Astrocyte of the hippocampus (primary cell): ENCODE results near the gene TMEM150A.
A peak's percentile ranks its signal among the peaks of the same experiment; 100 is the strongest.
"Not testable (repeated sequence)": the region's sequence is repeated elsewhere in the genome, so short reads cannot be mapped to it uniquely, and the experiment has no call there.

Experiments used
- DNase-seq: peaks from one replicate; pipeline ENCODE4 v3.0.0; 2011; ENCODE audit warnings: low read depth, low spot score

The TMEM150A gene

GRCh38 chr2:85611705-85612587 is 9.4 kb upstream of the TMEM150A start, which contains the start of gene C2orf68:
TSS of gene C2orf68 (minus strand) at chr2:85612066. CDS start at chr2:85611984, 82 bp downstream.
- peak; percentile 94 for DNase-seq

GRCh38 chr2:85611217-85611704 is 8.8 kb upstream of the TMEM150A start:
- no peak for DNase-seq

- DNase-seq: no peak
Measured at GRCh38 chr2:85607268-85608215, 5.0 kb upstream of the TMEM150A start.

DNA sequence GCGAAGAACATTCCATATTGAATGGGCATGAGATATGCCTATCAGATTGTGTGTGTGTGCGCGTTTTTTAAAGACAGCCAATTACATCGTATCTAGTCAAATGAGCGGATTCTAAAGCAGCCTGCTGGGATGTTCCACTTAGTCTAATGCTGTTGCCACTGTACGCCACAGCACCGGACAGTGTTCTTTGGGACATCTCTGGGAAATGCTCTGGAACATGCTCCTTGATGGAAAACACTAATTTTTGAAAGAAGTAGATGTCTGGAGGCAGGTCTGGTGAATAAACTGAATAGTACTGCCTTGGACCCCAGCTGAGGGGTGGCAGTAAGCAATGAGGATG is 3.6 kb upstream of the TMEM150A start:
- no peak for DNase-seq

DNA sequence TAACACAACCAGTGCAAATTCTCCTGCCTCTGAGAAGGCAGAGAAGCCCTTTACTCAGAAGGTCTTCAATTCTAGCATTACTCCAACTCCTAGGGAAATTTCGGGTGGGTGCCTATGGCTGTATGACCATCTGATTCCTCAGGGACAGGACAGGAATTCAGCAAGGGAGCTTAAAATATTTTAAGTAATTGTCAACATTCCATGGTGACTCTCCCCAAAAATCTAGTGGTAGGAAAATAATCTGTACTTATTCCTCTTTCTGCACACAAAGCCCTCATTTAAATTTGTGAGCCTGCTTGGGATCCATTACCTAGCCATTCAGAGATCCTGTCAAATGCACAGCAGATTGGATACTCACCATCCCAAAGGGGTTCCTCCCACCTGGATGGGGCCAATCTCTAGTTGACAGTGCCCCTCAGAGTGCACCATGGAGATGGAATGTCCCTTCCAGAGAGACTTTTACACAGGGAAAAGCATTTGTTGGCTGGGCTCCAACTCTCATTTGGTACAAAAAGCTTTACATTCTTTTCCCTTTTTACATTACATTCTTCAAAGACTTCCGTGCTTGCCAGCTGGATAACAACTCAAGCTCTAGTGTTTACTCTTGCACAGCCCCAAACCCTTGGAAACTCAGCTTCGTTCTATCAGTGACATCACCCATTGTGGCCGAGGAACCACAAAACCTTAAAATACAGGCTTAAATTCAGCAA is 3.1 kb upstream of the TMEM150A start:
- DNase-seq: peak; percentile 97

DNA sequence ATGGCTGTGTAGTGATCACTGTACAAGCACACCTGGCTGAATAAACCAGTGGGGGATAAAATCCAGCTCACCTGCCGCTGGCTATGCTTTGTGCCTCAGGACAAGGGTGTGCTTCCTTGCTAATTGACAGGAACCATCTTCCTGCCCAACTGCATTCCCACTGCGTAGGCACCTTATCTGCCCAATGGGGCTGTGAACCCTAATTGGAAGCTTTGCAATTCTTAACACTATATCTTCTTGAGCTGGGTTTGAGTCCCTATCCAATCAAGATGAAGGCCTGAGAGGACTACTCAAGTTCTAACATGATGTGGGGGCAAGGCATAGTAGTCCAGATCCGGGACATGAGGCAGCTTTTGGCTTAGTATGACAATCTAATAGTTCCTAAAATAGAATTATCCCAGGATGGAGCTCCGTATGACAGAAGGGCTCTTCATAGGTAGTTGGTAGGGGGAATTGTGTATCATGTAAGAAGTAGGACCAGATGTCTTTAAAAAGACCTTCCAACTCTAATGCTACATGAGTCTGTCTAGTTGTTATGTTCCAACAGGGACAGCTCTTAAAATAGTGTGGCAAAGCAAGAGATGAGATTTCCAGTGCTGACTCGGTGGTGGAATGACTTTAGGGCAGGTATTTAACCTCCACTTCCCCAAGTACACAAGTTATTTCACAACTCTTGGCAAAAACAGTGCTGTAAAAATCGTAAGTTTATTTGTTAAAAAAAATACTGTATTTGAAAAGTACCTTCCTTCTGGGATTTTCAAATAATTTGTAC is 2.3 kb upstream of the TMEM150A start:
- DNase-seq: no peak

GRCh38 chr2:85604133-85604444 is 1.6 kb upstream of the TMEM150A start:
- DNase-seq: not testable (repeated sequence)

DNA sequence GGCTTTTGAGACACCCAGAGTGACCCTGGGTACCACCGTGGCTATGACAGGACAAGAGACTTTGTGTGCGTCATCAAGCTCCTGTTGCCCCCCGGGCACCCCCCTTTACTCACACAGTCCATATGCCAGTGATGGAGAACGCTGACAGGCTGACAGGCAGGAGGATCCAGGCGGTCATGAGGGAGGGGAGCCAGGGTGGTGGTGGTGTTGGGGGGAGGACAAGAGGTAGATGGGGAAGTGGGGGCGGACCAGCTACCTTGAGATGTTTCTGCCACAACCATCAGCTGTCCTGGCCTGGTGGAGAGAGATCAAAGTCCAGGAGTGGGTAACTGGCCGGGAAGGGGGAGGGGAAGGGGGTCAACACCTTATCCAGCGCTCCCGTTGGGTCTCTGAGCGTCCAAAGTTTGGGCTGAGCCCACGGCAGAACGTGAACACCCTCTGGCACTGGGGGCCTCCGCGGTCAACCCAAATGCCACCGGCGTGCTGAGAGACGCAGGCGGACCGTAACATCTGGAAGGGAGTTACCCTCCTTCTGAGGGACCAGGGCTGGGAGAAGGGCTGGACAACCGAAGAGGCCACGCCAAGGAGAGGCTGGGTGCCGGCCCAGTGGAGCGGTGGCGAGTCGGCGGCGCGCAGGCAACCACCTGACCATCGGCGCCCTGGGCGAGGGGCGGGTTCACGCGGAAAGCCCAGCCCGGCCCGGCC is 575 bp downstream of the TMEM150A start:
- DNase-seq: peak; percentile 77

DNA sequence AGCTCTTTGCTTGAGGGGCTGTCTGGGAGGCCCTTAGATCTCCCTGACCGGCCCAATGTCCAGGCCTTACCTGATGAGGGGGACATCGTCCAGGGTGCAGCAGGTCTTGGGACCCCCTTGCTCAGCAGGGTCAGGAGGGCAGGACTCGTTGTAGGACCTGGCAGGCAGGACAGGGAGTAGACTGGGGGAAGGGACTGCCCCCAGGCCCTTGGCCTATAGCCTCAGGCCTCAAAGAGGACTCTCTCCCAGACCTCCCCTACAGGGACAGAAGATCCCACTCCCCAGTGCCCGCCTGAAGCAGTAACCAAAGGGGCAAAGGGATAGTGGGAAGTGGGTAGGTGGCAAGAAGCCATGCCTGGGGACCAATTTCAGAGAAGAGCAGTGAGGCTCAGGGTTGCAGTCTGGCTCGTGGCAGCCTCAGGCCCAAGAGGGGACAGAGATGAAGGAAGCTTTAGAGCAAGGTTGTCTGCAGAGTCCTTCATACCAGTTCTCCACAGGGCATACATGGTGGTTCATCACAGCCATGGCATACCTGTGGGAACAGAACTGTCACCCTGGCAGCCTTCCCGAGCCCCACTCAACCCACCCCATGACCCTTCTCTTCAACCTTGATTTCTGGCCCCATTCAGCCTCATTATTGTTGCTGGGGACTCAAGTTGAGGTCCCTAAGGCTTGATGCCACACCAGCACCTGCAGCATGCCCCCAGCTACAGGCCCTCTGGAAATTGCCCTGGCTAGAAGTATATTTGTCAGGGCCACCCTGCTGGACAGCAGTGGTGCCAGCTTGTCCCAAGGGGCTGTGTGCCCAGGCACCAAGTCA is 1.3 kb downstream of the TMEM150A start:
- no peak for DNase-seq

GRCh38 chr2:85600235-85600575 is 2.3 kb downstream of the TMEM150A start:
- DNase-seq: no peak

DNA sequence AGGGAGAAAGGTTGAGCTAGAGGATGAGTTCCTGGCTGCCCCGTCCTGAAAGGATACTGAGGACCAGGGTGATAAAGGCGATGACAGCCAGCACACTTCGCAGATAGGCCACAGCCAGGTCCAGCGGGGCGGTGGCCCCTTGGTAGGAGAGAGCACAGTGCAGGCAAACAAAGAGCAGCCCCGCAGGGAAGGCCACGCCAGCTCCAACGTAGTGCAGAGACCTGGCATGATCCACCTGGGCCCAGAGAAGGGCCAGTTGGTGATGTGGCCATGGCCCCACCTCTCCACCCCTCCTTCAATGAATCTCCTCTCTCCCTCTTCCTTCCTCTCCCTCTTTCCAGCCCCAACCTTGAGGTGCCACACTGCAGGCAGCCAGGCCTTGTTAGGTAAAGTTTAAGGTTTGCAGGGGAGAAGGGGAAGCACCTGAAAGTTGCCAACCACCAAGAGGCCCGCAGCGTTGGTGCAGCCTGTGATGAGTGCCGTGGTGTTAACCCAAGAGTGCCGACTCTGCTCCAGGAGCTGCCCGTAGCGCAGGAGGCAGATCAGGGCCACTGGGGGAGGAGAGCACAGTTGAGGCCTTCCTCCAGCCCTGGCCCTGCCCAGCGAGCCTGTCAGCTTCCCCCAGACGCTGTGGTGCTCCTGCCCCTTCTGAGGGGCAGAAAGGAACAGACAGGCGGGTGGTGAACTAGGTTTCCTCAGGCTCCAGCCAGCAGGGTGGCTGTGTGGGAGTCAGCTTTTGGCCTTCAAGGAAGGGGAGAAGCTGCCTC is 2.8 kb downstream of the TMEM150A start:
- no peak for DNase-seq

DNA sequence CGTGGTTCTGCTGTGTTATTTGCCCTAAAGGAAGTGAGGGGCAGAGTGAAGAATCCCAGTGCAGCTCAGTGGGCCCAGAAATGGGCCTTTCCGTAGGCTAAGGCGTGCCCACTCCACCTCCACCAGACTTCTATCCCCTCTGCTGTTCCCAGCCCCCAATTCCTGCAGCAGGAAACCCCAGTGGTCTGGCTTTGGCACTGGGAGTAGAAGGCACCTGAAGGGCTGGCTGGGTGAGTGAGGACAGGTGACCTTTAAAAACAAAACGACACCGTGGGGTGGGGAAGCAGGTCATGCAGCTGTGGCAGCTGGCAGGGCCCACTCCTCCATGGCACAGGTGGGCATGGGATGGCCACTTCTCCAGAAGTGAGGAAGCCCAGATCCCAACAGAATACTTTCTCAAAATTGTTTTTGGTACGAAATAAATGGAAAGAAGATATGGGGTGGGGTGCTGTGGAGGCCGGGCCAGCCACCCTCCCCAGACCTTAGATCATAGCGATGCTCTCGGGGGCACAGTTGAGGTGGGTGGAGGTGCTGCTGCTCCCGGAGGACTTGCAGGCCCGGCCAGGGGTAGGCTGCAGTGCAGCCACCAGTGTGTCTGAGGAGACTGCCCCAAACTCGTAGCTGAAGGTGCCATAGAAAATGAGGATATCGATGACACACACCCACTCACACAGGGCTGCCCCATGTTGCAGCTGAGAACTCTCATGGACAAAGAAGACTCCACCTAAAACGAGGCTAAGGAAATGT is 3.7 kb downstream of the TMEM150A start:
- no peak for DNase-seq

DNA sequence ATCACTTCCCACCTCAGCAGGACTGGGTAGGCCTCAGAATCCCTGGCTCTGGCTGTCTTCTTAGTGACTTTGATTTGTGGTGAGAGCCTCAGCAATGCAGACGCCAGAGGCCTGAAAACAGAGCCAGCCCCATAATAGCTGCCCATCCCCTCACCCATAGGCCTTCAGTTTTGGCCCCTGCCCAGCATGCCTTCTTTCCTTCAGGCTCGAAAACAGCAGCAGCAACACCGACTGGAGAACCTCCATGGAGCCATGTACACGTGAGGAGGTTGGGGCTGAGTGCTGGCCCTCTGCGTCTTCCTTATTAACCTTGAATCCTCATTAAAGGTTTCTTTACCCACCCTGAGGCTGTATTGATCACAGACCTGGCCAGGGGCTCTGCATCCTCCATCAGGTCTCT is 5.3 kb downstream of the TMEM150A start:
- DNase-seq: no peak

GRCh38 chr2:85596486-85597143 is 5.9 kb downstream of the TMEM150A start:
- DNase-seq: no peak

GRCh38 chr2:85596026-85596333 is 6.5 kb downstream of the TMEM150A start:
- DNase-seq: peak; percentile 61

DNA sequence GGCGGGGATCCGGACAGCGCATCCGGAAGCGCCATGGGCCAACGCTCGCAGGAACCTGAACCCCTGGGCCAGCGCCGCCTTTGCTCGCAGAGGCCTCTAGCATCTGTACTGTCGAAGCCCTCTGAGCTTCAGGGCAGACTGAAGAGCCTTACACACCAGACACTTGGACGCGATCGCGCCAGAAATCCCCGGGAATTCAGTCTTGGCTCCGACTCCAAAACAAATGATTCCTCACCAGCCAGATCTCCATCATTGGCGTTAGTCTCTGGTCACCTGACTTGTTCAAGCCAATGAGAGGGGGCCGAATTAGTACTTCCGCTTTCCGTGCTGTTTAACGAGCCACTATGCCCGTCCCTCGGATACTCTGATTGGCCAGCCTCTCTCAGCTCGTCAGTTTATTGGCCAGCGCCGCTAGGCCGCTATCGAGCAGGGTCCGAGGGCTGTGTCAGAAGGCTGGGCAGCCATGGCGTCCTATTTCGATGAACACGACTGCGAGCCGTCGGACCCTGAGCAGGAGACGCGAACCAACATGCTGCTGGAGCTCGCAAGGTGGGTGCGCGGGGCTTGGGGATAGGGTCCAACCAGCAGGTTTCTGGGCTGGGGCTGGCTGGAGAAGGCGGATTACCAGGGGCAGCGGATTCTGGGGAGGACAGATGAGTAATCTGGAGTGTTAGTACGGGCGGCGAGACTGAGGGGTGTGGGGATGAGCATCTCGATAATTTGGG is 7.0 kb downstream of the TMEM150A start, which contains the start of gene RNF181:
Gene RNF181, plus strand, starts transcription at position 445 of the 725 bp plus-strand sequence. Its CDS starts 19 bp downstream, at position 464.
- peak; percentile 99 for DNase-seq

- no peak for DNase-seq
Measured at GRCh38 chr2:85594715-85595300, 7.7 kb downstream of the TMEM150A start.
